ENCODE measurements around the gene MED19.
"Not testable (repeated sequence)": the region's sequence is repeated elsewhere in the genome, so short reads cannot be mapped to it uniquely, and the experiment has no call there.

MED19 gene

GRCh38 chr11:57703341-57703740, 8.7 kb downstream of the MED19 start:
- no peak for DNase-seq

DNA sequence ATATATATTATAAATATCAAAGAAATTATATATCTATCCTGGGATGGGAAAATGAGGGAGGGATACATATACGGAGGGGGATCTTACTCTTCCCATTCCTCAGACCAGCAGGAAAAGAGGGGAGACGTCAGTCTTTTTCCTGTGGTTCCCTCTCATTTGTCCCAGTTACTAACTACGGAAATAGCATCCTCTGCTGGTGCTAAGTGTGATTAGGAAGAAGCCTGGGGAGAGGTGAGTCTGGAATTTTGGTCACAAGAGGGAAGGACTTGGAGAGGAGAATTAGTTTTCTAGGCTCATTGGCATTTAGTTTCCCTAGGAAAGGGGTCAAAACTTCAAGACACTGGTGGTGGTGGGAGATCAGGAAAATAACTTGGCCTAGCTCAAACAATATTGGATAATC, 11.6 kb downstream of the MED19 start:
- no peak for DNase-seq

DNA sequence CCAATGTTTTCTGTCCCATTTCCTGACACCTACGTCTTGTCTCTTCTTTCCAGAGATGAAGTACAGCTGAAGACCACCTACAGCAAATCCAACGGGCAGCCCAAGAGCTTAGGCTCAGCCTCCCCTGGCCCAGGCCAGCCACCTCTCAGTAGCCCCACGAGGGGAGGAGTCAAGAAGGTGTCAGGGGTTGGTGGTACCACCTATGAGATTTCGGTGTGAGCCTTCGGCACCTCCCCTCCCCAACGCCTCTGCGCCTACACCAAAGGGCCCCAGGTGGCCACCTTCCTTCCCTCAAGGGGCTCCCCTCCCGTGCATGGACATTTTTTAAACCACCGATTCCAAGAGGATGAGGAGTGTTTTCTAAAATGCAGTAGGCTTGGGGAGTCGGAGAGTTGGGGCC, 12.2 kb downstream of the MED19 start:
- no peak for DNase-seq

DNA sequence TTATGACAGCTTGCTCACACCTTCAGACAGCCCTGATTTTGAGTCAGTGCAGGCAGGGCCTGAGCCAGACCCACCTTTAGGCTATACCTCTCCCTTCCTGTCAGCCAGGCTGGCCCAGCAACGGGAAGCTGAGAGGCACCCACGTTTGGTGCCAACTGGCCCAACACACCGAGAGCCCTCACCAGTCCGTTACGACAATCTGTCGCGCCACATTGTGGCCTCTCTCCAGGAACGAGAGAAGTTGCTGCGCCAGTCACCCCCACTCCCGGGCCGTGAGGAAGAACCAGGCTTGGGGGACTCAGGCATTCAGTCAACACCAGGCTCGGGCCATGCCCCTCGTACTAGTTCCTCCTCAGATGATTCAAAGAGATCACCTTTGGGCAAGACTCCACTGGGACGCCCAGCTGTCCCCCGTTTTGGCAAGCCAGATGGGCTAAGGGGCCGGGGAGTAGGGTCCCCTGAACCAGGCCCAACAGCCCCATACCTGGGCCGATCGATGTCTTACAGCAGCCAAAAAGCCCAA, 13.1 kb downstream of the MED19 start:
- DNase-seq, result no peak

- DNase-seq, result not testable (repeated sequence)
These were observed 21.5 kb downstream of the MED19 start for GRCh38 chr11:57690474-57690873.

DNA sequence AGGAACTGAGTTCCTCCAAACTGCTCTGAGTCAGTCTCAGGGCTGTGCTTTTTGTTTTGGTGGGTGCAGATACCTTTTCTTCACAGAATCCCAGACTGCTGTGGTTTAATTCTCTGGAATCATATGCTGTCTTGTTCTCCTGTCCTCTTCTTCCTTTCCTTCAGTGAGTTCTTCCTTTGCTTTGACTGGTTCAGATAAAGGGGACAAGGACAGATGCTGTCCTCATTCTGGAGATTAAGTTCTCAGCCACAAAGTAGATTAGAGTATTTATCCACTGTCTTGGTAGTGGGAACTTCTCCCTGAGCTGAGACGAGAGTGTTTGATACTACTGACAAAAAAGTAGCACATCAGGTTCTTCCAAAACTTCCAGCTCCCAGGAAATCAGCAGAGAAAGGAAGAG, 30.8 kb downstream of the MED19 start:
- DNase-seq, result no peak

- DNase-seq, result no peak
These were observed 31.5 kb downstream of the MED19 start for GRCh38 chr11:57680552-57680874.

DNA sequence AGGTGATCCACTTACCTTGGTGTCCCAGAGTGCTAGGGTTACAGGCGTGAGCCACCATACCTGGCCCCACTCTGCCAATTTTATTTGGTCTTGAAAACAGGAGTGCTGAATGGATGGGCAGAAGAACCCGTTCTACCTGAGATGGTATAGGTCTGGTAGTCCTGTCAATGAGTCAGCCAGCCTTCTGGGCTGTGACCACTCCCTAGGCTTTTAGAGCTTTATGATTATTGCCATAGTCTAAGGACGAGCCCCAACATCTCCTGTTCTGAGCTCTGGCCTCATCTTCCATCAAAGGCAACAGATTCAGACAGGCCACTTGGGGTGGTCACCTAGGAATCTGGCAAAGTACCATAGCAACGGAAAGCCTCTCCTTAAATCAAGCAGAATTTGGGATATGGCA, 32.6 kb downstream of the MED19 start:
- no peak for DNase-seq

GRCh38 chr11:57675176-57675941, 36.7 kb downstream of the MED19 start:
- DNase-seq, result no peak

DNA sequence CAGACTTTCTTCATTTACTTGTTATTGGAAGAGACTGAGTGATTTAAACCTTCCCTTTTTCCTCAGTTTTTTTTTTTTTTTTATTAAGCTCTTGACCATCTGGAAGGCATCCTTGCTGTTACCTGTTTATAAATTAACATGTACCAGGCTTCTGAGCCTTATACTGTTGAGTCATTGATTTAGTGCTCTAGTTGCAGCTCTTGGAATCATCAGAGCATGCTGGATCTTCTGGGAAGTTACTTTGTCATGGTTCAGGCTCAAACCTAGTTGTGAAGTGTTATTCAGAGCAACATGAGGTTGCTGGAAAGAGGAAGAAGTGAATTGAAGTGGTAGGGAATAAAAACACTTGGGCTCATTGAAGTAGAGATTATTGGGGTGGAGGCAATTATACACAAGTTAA, 37.8 kb downstream of the MED19 start:
- DNase-seq, result no peak

DNA sequence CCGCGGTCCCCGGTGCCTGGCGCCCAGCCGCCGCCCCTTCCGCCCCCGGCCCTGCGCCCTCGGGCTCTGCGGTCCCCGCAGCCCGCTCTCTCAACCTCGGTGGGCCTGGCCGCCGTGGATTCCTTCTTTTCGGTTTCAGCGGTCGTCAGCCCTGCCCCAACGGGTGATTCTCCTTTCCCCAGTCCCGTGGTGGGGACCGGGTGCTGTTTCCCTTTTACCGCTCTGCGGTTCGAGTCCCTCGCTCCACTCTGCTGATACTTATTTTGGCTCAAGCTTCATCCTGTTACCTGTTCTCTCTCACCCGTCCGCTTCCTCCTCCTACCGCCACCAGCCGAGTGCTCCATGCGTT, 43.6 kb downstream of the MED19 start:
- no peak for DNase-seq

DNA sequence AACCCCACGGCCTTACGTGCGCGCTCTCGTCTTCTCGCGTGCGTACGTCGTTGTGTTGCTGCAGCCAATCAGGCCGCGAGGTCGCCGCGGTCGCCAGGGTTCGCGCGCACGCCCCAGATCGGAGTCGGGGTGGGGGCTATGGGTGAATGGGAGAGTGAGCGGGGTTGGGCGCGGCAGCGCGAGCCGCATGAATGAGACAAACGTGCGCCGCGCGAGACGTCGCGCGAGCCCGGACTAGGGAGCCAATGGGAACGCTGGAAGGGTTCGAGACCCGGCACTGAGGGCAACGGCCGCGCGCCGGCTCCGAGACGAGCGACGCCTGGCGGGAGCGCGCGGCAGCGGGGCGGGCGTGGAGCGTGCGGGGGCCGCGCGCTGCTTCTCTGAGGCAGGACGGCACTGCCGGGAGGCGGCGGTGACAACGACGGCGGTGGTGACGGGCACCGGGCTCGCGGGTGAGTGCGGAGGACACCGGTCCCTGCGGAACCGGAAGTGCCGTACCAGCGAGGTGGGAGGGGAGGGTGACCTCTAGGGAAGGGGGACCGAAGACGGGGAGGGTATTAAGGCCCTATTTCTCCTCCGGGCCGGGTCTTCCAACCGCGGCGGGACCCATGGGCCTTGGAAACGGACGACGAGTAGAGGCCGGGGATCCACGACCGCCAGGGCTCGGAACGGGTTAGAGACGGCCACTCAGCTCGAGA, 44.1 kb downstream of the MED19 start, which contains the start of gene ZDHHC5:
Gene ZDHHC5 (plus strand): TSS at position 379 of the 698 bp plus-strand sequence. CDS start 4,977 bp downstream, outside the sequence.
- DNase-seq, result peak; percentile 86

DNA sequence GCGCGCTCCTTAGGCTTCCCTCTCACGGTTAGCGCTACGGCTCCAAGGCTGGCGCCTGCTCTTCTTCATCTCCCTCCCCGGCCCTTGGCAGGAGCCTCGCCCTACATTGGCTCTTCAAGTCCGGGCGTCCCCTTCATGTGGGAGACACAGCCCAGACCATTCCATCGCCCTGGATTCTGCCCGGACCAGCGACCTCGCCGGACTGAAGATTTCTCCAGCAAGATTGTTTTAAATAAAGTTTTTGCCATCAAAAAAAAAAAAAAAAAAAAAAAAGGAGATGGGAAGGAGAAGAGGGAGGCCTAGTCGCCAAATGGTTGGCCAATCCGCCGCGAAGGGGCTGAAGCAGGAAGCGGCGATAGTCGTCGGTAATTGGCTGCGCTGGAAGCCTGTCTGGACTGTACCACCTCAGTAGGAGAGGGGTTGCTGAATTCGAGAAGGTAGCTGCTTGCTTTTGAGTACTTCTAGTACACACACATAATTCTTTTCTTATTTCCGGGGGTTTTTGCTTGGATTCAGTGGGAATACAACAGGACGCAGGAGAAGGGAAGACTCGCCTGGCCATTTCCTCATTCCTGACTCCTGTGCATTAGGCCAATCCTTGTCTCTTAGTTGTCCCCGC, 44.8 kb downstream of the MED19 start:
- peak; percentile 86 for DNase-seq

- DNase-seq, result no peak
These were observed 48.0 kb downstream of the MED19 start for GRCh38 chr11:57663975-57664374.

DNA sequence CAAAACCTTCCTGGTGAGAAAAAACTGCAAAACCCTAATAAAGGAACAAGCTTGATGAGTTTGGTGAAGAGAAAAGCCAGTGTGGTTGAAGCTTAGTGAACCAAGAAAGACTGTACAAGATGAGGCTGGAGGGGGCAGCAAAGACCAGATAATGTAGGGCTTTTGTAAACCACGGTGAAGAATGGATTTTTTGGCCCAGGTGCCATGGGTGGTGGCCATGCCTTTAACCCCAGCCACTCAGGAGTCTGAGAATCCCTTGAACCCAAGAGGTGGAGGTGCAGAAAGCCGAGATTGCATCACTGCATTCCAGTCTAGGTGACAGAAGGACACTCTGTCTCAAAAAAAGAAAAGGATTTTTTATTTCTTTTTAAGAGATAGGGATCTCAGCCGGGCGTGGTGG, 49.1 kb downstream of the MED19 start:
- DNase-seq, result no peak

DNA sequence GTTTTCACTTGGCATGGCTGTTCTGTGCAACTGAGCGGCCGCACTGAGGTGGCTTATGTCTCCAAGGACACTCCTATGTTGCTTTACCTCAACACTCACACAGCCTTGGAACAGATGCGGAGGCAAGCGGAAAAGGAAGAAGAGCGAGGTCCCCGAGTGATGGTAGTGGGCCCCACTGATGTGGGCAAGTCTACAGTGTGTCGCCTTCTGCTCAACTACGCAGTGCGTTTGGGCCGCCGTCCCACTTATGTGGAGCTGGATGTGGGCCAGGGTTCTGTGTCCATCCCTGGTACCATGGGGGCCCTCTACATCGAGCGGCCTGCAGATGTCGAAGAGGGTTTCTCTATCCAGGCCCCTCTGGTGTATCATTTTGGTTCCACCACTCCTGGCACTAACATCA, 52.3 kb downstream of the MED19 start:
- DNase-seq, result no peak

- no peak for DNase-seq
These were observed 54.0 kb downstream of the MED19 start for GRCh38 chr11:57658023-57658361.

DNA sequence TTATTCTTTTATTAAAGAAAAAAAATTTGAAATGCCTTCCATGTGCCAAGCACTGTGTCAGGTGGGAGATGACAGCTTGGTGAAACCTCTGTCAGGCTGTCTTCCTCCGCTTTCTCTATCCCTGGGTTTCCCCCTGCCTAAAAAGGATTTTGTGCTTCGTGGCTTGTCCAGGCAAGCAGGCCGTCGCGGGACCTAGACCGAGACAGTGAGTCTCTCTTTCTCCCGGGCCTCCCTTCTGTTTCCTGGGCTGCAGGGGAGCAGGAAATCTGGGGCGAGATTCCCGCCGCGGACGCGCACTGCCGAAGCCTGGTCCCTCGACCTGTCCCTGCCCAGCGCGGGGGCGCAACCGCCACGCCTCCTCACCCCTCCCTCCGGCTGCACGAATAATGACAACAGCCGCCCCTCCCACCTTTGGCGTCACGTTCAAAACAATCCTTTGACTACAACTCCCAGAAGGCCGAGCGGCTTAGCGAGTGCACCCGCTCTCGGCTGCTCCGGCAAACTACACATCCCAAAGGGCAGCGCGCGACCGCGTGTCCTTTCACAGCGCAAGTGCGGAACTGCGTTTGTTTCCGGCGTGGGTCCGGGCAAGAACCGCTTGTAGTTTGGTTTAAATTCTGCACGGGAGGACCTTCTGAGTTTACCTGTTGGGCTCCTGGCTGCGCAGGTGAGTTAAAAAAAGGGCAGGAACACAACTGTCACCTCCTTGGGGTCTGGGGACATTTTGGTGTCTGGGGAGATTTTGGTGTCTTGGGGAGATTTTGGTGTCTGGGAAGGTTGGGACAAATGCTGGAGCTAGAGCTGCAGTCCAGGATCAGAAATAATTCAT, 54.6 kb downstream of the MED19 start, which contains the start of gene CLP1:
Gene CLP1 (plus strand): TSS at position 569 of the 829 bp plus-strand sequence. CDS start 1,715 bp downstream, outside the sequence.
- peak; percentile 93 for DNase-seq

GRCh38 chr11:57656885-57657193, 55.2 kb downstream of the MED19 start:
- DNase-seq, result no peak

Data from NCI-H524 treated with DMSO at 0.1 percent for 48 hours (cell line).